Ecto neural progenitor cell (in vitro differentiated cells): ENCODE data around the gene LYG2.
"Not testable (repeated sequence)": the region's sequence is repeated elsewhere in the genome, so short reads cannot be mapped to it uniquely, and the experiment has no call there.

ENCODE experiments used
- DNase-seq: peaks from one replicate; pipeline ENCODE4 v3.0.0-alpha.2; 2018; ENCODE audit warnings: low spot score

LYG2 gene

DNA sequence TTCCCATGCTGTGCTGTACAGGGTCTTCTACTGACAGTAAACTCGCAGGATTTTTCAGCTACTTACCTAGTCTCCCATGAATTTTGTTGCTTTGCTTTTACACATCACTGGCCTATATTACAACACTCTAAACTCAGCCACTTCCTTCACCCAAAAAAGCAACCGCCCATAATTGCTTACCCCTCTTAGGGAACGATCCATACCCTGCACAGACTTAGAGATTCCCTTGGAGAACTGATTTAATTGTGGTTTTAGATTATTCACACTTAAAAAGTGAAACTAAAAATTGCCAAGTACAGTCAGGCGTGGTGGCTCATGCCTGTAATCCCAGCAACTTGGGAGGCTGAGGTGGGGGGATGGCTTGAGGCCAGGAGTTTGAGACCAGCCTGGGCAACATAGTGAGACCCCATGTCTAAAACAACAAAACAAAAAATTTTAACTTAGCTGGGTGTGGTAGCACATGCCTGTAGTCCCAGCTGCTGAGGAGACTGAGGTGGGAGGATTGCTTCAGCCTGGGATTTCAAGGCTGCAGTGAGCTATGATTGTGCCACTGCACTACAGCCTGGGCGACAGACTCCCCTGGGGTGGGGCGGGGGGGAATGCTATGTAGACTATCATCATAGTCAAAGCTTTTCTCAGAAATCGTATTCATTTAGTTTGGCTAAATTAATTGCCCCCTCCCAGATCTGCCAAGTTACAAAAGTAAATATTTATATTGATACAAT, 55.2 kb downstream of the LYG2 start:
- DNase-seq: no peak

DNA sequence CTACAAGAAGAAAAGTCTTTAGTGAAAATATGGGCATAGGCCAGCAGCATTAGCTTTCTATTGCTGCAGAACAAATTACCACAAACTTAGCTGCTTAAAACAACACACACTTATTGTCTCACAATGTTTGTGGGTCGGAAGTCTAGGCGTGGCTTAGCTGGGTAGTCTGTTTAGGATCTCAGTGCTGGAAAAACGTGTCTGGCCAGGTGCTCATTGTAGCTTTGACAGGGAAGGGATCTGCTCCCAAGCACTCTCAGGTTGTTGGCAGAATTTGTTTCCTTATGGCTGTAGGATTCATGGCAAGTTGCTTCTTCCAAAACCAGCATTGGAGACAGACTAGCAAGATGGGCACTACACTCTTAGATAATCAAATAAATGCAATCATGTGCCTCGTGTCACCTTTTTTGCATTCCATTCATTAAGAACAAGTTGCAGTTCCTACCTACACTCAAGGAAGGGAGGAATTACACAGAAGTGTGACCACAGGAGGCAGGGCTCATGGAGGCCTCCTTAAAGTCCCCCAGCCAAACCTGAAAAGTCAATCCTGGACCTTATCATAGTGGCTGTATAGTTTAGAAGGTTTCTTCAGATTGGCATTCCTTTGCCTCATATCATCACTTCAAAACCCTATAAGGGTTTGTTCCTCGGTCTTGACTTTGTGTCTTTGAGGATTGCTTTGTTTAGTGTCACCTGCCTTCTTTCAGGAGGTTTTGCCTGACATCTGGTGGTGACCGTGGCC, 57.2 kb downstream of the LYG2 start:
- DNase-seq: no peak

DNA sequence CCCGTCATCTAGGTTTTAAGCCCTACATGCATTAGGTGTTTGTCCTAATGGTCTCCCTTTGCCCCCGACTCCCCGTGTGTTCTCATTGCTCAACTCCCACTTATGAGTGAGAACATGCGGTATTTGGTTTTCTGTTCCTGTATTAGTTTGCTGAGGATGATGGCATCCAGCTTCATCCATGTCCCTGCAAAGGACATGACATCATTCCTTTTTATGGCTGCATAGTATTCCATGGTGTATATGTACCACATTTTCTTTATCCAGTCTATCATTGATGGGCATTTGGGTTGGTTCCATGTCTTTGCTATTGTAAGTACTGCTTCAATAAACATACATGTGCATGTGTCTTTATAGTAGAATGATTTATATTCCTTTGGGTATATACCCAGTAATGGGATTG, 63.1 kb downstream of the LYG2 start:
- not testable (repeated sequence) for DNase-seq
